ENCODE measurements around the gene SNTB2. TPM values are rescaled to one million over a fixed set of nuclear protein-coding genes. Genes with fewer than 3 reads are reported as not detected.

The SNTB2 gene
- total and polyA plus RNA-seq, 2 of the 13 experiments (the other 11 are each of a cell fraction or from before 2014, with no cell fraction given), result 11.5 to 19.2 TPM

GRCh38 chr16:69330286-69331109 lies 143.5 kb downstream of the SNTB2 start, which contains the start of gene PDF (continued):
- TF ChIP-seq, protein P1, sequence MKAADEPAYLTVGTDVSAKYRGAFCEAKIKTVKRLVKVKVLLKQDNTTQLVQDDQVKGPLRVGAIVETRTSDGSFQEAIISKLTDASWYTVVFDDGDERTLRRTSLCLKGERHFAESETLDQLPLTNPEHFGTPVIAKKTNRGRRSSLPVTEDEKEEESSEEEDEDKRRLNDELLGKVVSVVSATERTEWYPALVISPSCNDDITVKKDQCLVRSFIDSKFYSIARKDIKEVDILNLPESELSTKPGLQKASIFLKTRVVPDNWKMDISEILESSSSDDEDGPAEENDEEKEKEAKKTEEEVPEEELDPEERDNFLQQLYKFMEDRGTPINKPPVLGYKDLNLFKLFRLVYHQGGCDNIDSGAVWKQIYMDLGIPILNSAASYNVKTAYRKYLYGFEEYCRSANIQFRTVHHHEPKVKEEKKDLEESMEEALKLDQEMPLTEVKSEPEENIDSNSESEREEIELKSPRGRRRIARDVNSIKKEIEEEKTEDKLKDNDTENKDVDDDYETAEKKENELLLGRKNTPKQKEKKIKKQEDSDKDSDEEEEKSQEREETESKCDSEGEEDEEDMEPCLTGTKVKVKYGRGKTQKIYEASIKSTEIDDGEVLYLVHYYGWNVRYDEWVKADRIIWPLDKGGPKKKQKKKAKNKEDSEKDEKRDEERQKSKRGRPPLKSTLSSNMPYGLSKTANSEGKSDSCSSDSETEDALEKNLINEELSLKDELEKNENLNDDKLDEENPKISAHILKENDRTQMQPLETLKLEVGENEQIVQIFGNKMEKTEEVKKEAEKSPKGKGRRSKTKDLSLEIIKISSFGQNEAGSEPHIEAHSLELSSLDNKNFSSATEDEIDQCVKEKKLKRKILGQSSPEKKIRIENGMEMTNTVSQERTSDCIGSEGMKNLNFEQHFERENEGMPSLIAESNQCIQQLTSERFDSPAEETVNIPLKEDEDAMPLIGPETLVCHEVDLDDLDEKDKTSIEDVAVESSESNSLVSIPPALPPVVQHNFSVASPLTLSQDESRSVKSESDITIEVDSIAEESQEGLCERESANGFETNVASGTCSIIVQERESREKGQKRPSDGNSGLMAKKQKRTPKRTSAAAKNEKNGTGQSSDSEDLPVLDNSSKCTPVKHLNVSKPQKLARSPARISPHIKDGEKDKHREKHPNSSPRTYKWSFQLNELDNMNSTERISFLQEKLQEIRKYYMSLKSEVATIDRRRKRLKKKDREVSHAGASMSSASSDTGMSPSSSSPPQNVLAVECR (CRISPR knock-in tag; IDR thresholded peaks at IDR 0.05; ENCODE audit: borderline replicate concordance), result peak; percentile 86; the same call in 1 of the 2 replicates
- no peak; the same call in 1 of the 2 replicates for TF ChIP-seq SOX13 (IDR thresholded peaks at IDR 0.05)
- TF ChIP-seq SOX13 (CRISPR knock-in tag; conservative IDR thresholded peaks at IDR 0.05 in 1 of 2, IDR thresholded peaks at IDR 0.05 in 1 of 2), result peak in 1 of 2 experiments; percentile 69; a peak in 2 of 4 replicates
- TF ChIP-seq PLRG1 (conservative IDR thresholded peaks at IDR 0.05), result no peak
- TF ChIP-seq, protein P2, sequence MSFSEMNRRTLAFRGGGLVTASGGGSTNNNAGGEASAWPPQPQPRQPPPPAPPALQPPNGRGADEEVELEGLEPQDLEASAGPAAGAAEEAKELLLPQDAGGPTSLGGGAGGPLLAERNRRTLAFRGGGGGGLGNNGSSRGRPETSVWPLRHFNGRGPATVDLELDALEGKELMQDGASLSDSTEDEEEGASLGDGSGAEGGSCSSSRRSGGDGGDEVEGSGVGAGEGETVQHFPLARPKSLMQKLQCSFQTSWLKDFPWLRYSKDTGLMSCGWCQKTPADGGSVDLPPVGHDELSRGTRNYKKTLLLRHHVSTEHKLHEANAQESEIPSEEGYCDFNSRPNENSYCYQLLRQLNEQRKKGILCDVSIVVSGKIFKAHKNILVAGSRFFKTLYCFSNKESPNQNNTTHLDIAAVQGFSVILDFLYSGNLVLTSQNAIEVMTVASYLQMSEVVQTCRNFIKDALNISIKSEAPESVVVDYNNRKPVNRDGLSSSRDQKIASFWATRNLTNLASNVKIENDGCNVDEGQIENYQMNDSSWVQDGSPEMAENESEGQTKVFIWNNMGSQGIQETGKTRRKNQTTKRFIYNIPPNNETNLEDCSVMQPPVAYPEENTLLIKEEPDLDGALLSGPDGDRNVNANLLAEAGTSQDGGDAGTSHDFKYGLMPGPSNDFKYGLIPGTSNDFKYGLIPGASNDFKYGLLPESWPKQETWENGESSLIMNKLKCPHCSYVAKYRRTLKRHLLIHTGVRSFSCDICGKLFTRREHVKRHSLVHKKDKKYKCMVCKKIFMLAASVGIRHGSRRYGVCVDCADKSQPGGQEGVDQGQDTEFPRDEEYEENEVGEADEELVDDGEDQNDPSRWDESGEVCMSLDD (CRISPR knock-in tag; IDR thresholded peaks at IDR 0.05; ENCODE audit: borderline replicate concordance), result no peak
- TF ChIP-seq CBX1 (IDR thresholded peaks at IDR 0.05; ENCODE audit: low read depth), result peak; percentile 72
- TF ChIP-seq ZHX2 (IDR thresholded peaks at IDR 0.05; ENCODE audit: low read depth), result peak; percentile 73; the same call in 1 of the 2 replicates
- TF ChIP-seq ZHX2 (CRISPR knock-in tag; IDR thresholded peaks at IDR 0.05; ENCODE audit: borderline replicate concordance), result peak; percentile 86
- TF ChIP-seq, protein P3, sequence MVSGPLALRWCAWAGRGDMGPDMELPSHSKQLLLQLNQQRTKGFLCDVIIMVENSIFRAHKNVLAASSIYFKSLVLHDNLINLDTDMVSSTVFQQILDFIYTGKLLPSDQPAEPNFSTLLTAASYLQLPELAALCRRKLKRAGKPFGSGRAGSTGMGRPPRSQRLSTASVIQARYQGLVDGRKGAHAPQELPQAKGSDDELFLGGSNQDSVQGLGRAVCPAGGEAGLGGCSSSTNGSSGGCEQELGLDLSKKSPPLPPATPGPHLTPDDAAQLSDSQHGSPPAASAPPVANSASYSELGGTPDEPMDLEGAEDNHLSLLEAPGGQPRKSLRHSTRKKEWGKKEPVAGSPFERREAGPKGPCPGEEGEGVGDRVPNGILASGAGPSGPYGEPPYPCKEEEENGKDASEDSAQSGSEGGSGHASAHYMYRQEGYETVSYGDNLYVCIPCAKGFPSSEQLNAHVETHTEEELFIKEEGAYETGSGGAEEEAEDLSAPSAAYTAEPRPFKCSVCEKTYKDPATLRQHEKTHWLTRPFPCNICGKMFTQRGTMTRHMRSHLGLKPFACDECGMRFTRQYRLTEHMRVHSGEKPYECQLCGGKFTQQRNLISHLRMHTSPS (CRISPR knock-in tag; IDR thresholded peaks at IDR 0.05; ENCODE audit: low read depth), result peak; percentile 14; the same call in 1 of the 2 replicates
- TF ChIP-seq KDM4B (CRISPR knock-in tag; IDR thresholded peaks at IDR 0.05), result peak; percentile 93
- TF ChIP-seq, protein P4, sequence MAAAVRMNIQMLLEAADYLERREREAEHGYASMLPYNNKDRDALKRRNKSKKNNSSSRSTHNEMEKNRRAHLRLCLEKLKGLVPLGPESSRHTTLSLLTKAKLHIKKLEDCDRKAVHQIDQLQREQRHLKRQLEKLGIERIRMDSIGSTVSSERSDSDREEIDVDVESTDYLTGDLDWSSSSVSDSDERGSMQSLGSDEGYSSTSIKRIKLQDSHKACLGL (CRISPR knock-in tag; IDR thresholded peaks at IDR 0.05), result peak; percentile 79
- TF ChIP-seq JARID2 (CRISPR knock-in tag; IDR thresholded peaks at IDR 0.05; ENCODE audit: insufficient replicate concordance), result no peak
